Neural cell (in vitro differentiated cells): Measurements from ENCODE around the gene MAST1. TPM values are rescaled to one million over a fixed set of nuclear protein-coding genes. Genes with fewer than 3 reads are reported as not detected.

ENCODE experiments used
- H2AFZ ChIP-seq: fragments of 200-600, 300-800 bp; sonication (generic), shearing (Covaris generic); 2 replicates; pipeline ENCODE4 v1.6.0; 2014; ENCODE audit warnings: low read depth, mild to moderate bottlenecking, antibody characterized with exemption, low read length, moderate library complexity
- H3F3A ChIP-seq: fragments of 200-600 bp; shearing (Covaris generic); 2 replicates; pipeline ENCODE4 v1.6.1; 2016; ENCODE audit warnings: mild to moderate bottlenecking, moderate library complexity, mixed read lengths, antibody characterized with exemption, low read length; ENCODE audit not compliant: insufficient read depth, poor library complexity, severe bottlenecking
- H3K27ac ChIP-seq: fragments of 200-600, 300-800 bp; sonication (generic), shearing (Covaris generic); 2 replicates; pipeline ENCODE4 v1.5.1; 2014; ENCODE audit warnings: mild to moderate bottlenecking, low read length, moderate library complexity
- H3K27me3 ChIP-seq: fragments of 300-800, 200-600 bp; sonication (generic), shearing (Covaris generic); 2 replicates; pipeline ENCODE4 v1.6.0; 2014; ENCODE audit warnings: mild to moderate bottlenecking, low read depth, low read length, moderate library complexity; ENCODE audit not compliant: insufficient read depth
- H3K36me3 ChIP-seq: fragments of 300-800, 200-600 bp; sonication (generic), shearing (Covaris generic); 2 replicates; pipeline ENCODE4 v1.5.1; 2014; ENCODE audit warnings: mild to moderate bottlenecking, antibody characterized with exemption, low read length, moderate library complexity; ENCODE audit not compliant: insufficient read depth
- H3K4me2 ChIP-seq: fragments of 300-800, 200-600 bp; sonication (generic), shearing (Covaris generic); 2 replicates; pipeline ENCODE4 v1.6.0; 2014; ENCODE audit warnings: mild to moderate bottlenecking, low read length
- H3K4me3 ChIP-seq: fragments of 300-800, 200-600 bp; sonication (generic), shearing (Covaris generic); 2 replicates; pipeline ENCODE4 v1.5.1; 2014; ENCODE audit warnings: mild to moderate bottlenecking, low read length, moderate library complexity
- H3K79me2 ChIP-seq: fragments of 200-600 bp; shearing (Covaris generic); replicated peaks from 2 replicates; pipeline ENCODE4 v1.6.0; 2014; ENCODE audit warnings: mild to moderate bottlenecking, low read length, moderate library complexity; ENCODE audit not compliant: insufficient read depth
- H3K9ac ChIP-seq: fragments of 300-800, 200-600 bp; sonication (generic), shearing (Covaris generic); 2 replicates; pipeline ENCODE4 v1.6.1; 2016; ENCODE audit warnings: mild to moderate bottlenecking, low read length, mixed read lengths
- H3K9me2 ChIP-seq: fragments of 200-600 bp; shearing (Covaris generic); 2 replicates; pipeline ENCODE4 v1.6.1; 2016; ENCODE audit warnings: mild to moderate bottlenecking, low read length, mixed read lengths; ENCODE audit not compliant: insufficient read depth
- H3K9me3 ChIP-seq: fragments of 200-600, 300-800 bp; sonication (generic), shearing (Covaris generic); 2 replicates; pipeline ENCODE4 v1.6.1; 2016; ENCODE audit warnings: mild to moderate bottlenecking, mixed run types, low read length, moderate library complexity, mixed read lengths
- H4K20me1 ChIP-seq: fragments of 200-600 bp; shearing (Covaris generic); 2 replicates; pipeline ENCODE4 v1.6.1; 2016; ENCODE audit warnings: mild to moderate bottlenecking, mixed run types; ENCODE audit not compliant: insufficient read depth
- EP300 ChIP-seq: fragments of 450-650 bp; conservative IDR thresholded peaks from 2 replicates; pipeline ENCODE4 v1.6.1; 2014; ENCODE audit warnings: antibody characterized with exemption, mild to moderate bottlenecking, moderate library complexity; ENCODE audit not compliant: poor library complexity, severe bottlenecking
- EZH2 ChIP-seq: fragments of 200-600, 300-800 bp; shearing (Covaris generic), sonication (generic); IDR thresholded peaks from 2 replicates; pipeline ENCODE4 v1.6.1; 2014; ENCODE audit warnings: antibody characterized with exemption, low read length, borderline replicate concordance, mild to moderate bottlenecking; ENCODE audit not compliant: insufficient read depth, poor library complexity, severe bottlenecking
- MXI1 ChIP-seq: fragments of 450-650 bp; conservative IDR thresholded peaks from 2 replicates; pipeline ENCODE4 v1.6.1; 2014; ENCODE audit warnings: antibody characterized with exemption, mild to moderate bottlenecking; ENCODE audit not compliant: poor library complexity, severe bottlenecking
- POLR2AphosphoS5 ChIP-seq: IDR thresholded peaks from 2 replicates; pipeline ENCODE4 v1.6.1; 2012
- RAD21 ChIP-seq: fragments of 450-650 bp; conservative IDR thresholded peaks from 2 replicates; pipeline ENCODE4 v1.6.1; 2014; ENCODE audit warnings: antibody characterized with exemption, mild to moderate bottlenecking, moderate library complexity
- REST ChIP-seq: IDR thresholded peaks from 2 replicates; pipeline ENCODE4 v1.6.1; 2012; ENCODE audit warnings: borderline replicate concordance
- SMC3 ChIP-seq: fragments of 450-650 bp; conservative IDR thresholded peaks from 2 replicates; pipeline ENCODE4 v1.6.1; 2014; ENCODE audit warnings: antibody characterized with exemption, mild to moderate bottlenecking, moderate library complexity; ENCODE audit not compliant: poor library complexity
- TAF1 ChIP-seq: IDR thresholded peaks from 2 replicates; pipeline ENCODE4 v1.6.1; 2012; ENCODE audit warnings: low read depth
- polyA plus RNA-seq: library from polyadenylated mRNA; depleted of rRNA; stranded (reverse); fragments of >200 nt; gene quantifications from 2 replicates; pipeline ENCODE4 v1.2.3, GENCODE V29; 2014
- TF ChIP-seq, protein P1 (sequence below): fragments of 450-650 bp; IDR thresholded peaks from 2 replicates; pipeline ENCODE4 v1.5.1; 2014; ENCODE audit warnings: antibody characterized with exemption, mild to moderate bottlenecking, moderate library complexity; ENCODE audit not compliant: poor library complexity, severe bottlenecking

MAST1 gene
- polyA plus RNA-seq, 1 donor from 2014 or later = 65.0 TPM

GRCh38 chr19:12918253-12918652, 79.9 kb downstream of the MAST1 start:
- H3K27ac ChIP-seq = no peak overlapping the region
- H3K9me2 ChIP-seq = no peaks in the 10 kb centered on the region
- no peak overlapping the region for H2AFZ ChIP-seq
- no peak overlapping the region for H3K9ac ChIP-seq
- H3K79me2 ChIP-seq = no peaks in the 10 kb centered on the region
- H4K20me1 ChIP-seq = no peaks in the 10 kb centered on the region
- H3K4me2 ChIP-seq = no peak overlapping the region
- H3K4me3 ChIP-seq = no peak overlapping the region
- H3K36me3 ChIP-seq = no peaks in the 10 kb centered on the region
- H3K9me3 ChIP-seq = no peaks in the 10 kb centered on the region
- no peak for TF ChIP-seq RAD21
- TF ChIP-seq SMC3 = no peak
- TF ChIP-seq, protein P1, sequence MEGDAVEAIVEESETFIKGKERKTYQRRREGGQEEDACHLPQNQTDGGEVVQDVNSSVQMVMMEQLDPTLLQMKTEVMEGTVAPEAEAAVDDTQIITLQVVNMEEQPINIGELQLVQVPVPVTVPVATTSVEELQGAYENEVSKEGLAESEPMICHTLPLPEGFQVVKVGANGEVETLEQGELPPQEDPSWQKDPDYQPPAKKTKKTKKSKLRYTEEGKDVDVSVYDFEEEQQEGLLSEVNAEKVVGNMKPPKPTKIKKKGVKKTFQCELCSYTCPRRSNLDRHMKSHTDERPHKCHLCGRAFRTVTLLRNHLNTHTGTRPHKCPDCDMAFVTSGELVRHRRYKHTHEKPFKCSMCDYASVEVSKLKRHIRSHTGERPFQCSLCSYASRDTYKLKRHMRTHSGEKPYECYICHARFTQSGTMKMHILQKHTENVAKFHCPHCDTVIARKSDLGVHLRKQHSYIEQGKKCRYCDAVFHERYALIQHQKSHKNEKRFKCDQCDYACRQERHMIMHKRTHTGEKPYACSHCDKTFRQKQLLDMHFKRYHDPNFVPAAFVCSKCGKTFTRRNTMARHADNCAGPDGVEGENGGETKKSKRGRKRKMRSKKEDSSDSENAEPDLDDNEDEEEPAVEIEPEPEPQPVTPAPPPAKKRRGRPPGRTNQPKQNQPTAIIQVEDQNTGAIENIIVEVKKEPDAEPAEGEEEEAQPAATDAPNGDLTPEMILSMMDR = no peak
- TF ChIP-seq EP300 = no peak
- TF ChIP-seq POLR2AphosphoS5 = no peak
- no peak for TF ChIP-seq MXI1
- TF ChIP-seq TAF1 = no peak
- no peak for TF ChIP-seq REST
- no peak for TF ChIP-seq EZH2
- H3F3A ChIP-seq = no peaks in the 10 kb centered on the region
- no peaks in the 10 kb centered on the region for H3K27me3 ChIP-seq

- Histone ChIP-seq H3K4me2 (no peak overlapping the region), H3K79me2 (no peaks in the 10 kb centered on the region), H3K4me3 (no peak overlapping the region), H3K27me3 (no peaks in the 10 kb centered on the region), H3F3A (no peaks in the 10 kb centered on the region), H3K9me3 (no peaks in the 10 kb centered on the region), H3K9ac (no peak overlapping the region), H3K9me2 (no peaks in the 10 kb centered on the region), H4K20me1 (no peaks in the 10 kb centered on the region), H3K36me3 (no peaks in the 10 kb centered on the region), H2AFZ (no peak overlapping the region), H3K27ac (no peak overlapping the region)
- TF ChIP-seq SMC3 = no peak
- no peak for TF ChIP-seq REST
- TF ChIP-seq, protein P1 = no peak
These were observed 82.7 kb downstream of the MAST1 start for GRCh38 chr19:12921047-12921446.
